Measurements from ENCODE around the gene CPSF3.

Gene CPSF3

DNA sequence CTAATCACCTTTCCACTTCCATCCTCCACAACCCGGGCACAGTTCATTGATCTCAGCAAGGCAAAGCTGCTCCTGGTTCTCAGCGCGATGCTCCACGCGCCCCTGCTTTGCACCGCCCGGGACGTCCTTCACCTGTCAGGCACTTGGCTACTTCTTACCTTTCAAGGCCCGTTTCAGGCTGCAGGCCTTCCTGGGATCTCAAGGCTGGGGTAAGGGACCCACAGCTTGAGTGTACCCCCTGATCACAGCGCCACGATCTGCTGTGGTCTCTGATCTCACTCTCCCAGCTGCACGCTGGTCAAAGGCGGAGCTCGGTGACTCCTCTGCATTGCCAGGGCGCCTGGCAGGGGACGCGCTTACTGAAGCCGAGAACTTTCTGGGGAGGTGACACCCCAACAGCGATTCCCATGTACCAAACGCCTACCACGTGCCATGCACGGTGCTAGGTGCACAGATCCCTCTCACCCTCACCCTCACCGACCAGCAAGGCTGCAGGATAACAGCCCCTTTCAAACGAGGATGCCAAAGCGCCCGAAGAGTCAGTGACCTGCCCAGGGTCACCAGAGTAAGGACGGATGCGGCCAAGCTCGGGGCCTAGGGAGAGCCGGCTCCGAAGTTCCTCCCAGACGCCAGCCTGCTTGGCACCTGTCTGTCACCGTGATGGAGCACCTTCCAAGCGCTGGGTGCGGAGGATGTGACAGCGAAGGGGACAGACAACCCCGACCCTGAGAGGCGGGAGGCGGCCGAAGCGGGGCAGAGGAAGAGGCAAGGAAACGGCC, 944 bp upstream of the CPSF3 start:
- peak; percentile 14 for DNase-seq (ENCODE audit: low read depth)
- TF ChIP-seq, protein P1, sequence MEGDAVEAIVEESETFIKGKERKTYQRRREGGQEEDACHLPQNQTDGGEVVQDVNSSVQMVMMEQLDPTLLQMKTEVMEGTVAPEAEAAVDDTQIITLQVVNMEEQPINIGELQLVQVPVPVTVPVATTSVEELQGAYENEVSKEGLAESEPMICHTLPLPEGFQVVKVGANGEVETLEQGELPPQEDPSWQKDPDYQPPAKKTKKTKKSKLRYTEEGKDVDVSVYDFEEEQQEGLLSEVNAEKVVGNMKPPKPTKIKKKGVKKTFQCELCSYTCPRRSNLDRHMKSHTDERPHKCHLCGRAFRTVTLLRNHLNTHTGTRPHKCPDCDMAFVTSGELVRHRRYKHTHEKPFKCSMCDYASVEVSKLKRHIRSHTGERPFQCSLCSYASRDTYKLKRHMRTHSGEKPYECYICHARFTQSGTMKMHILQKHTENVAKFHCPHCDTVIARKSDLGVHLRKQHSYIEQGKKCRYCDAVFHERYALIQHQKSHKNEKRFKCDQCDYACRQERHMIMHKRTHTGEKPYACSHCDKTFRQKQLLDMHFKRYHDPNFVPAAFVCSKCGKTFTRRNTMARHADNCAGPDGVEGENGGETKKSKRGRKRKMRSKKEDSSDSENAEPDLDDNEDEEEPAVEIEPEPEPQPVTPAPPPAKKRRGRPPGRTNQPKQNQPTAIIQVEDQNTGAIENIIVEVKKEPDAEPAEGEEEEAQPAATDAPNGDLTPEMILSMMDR (IDR thresholded peaks at IDR 0.05; ENCODE audit: control insufficient read depth, extremely low read depth, insufficient read depth), result peak; percentile 14; the same call in 1 of the 2 replicates
- H3K4me3 ChIP-seq (ENCODE audit: low read depth, low read length), result peak overlapping the region; percentile 73

DNA sequence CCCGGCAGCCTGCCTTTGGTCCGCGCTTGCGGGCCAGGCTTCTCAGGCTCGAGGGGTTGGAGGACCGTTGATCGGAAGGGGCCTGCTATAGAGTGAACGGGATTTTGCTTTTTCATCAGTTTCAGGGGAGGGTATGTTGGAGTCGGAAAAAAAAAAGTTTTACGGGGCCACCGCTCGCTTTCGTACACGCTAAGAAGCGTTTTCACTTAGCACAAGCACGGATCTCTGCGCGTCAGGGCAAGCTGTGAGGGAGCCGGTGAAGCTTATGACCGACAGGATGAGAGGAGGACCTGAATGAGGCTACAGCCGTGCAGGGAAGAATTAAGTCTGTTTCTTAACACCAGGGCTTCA, 443 bp downstream of the CPSF3 start:
- DNase-seq (ENCODE audit: low read depth), result no peak
- TF ChIP-seq, protein P1 (IDR thresholded peaks at IDR 0.05; ENCODE audit: control insufficient read depth, extremely low read depth, insufficient read depth), result no peak
- peak overlapping the region; percentile 73 for H3K4me3 ChIP-seq (ENCODE audit: low read depth, low read length)

DNA sequence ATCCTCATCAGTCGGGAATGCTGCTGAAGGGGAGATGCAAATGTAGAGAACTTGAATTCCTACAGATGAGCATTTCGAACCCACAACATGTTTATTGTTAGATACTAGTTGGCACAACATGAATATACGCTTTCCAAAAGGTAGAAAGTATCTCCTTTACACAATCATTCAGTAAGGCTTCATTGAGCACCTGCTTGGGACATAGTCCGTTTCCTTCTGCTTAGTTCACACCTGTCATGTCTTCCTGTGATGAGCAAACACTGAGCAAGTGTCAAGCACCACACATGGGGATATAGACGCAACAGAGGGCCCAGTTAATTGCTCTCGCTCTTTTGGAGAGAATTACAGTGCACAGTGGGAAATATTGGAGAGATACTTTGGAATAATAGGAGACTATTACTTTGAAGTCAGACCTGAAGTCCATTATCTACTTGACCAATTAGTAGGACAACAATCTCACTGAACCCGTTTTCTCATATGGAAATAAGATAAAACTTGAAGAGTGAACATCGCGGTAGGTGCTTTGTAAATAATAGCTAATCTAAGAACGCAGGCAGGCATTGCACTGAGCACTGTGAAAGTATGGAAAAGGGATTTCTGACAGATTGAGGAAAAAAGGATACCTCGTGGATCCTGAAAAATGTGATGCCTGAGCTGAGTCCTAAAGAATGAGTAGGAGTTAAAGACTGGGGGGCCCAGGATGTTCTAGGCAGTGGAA, 1.2 kb downstream of the CPSF3 start:
- peak overlapping the region; percentile 73 for H3K4me3 ChIP-seq (ENCODE audit: low read depth, low read length)
- no peak for DNase-seq (ENCODE audit: low read depth)
- TF ChIP-seq, protein P1 (IDR thresholded peaks at IDR 0.05; ENCODE audit: control insufficient read depth, extremely low read depth, insufficient read depth), result no peak

DNA sequence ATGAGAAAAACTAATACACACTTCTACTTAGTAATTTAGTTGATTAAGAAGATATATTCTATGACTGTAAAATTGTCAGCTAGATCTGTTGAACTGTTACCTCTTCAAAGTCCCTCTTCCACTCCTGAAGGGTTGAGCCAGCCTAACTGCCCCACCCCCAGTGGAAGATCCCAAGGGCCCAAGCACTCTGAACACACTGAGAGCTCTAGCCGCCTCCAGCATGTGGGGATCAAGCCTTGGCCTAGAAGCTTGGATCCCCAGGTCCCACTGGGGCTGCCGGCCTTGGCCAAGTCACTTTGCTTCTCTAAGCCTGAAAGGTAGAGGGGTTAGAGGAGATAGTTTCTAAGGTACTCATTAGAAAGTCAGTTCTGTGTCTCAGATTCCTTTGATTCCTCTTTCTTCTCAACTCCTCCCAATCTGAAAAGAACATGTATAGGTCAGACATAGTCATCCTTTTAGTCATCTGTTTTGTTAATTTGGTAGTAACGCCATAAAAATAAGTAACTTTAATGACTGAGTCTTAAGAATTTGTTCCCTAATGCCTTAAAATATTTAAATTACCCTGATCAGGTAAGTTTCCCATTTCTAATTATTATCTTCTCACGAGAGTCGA, 5.6 kb downstream of the CPSF3 start:
- DNase-seq (ENCODE audit: low read depth), result no peak
- TF ChIP-seq, protein P1 (IDR thresholded peaks at IDR 0.05; ENCODE audit: control insufficient read depth, extremely low read depth, insufficient read depth), result no peak

DNA sequence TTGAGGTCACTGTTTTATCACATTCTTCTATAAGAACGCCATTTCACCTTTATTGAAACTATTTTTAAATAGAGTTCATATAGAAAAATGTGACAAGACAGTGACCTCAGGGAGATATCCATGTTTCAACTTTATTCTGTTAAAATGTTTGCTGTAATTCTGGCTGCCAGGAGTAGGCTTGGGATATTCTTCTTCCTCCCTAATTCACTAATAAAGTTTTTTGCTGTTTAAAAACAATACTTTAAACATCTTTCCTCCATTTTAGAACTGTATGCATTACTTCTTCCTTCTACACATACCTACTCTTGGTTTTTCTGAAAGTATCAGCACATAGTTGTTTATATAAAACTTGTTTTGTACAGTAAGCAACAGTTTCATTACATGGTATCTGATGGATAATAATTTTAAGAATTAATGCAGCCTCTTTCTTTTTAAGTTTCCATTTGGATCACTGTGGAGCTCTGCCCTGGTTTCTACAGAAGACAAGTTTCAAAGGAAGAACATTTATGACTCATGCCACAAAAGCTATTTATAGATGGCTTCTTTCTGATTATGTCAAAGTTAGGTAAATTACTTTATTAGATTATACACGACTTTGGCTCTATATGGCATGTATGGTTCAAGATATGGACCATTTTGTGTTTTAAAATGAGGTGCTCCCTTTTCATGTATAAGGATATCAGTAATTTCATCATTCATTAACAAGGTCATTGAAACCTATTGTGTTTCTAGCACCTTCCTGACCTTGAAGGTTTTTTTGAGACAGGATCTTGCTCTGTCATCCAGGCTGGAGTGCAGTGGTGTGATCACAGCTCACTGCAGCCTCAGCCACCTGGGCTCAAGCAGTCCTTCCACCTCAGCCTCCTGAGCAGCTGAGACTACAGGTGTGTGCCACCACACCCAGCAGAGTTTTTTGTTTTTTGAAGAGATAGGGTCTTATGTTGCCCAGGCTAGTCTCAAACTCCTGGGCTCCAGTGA, 7.2 kb downstream of the CPSF3 start:
- H3K4me3 ChIP-seq (ENCODE audit: low read depth, low read length), result no peak overlapping the region
- TF ChIP-seq, protein P1 (IDR thresholded peaks at IDR 0.05; ENCODE audit: control insufficient read depth, extremely low read depth, insufficient read depth), result no peak
- DNase-seq (ENCODE audit: low read depth), result no peak

More for the DNA sequence above, 5.6 kb downstream of the CPSF3 start:
- no peak overlapping the region for H3K4me3 ChIP-seq (ENCODE audit: low read depth, low read length)

DNA sequence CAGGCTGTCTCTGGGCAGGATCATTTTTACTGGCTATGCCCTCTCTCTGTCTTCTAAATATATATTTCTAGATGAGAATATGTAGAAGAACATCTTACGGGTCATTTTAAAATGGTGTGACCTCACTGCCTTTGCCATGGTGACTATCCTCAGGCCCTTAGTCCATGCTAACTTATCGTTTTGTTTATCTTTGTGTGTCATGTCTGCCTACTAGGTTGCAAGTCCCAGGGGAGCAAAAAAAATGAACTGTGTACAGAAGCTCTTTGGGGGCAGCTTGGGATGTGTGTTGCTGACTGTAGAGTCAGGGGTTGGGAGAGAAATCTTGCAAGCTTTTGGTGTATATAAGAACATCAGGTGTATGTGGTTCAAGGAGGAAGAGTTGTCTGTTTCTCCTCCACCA, 11.0 kb downstream of the CPSF3 start:
- no peak overlapping the region for H3K4me3 ChIP-seq (ENCODE audit: low read depth, low read length)
- DNase-seq (ENCODE audit: low read depth), result no peak
- TF ChIP-seq, protein P1 (IDR thresholded peaks at IDR 0.05; ENCODE audit: control insufficient read depth, extremely low read depth, insufficient read depth), result no peak
